WERI-Rb-1 (cell line): ENCODE measurements around the gene SUSD1.

Source experiments
- DNase-seq: peaks from one replicate; pipeline ENCODE4 v3.0.0-alpha.2; 2020
- H3K27ac ChIP-seq: fragments of 250-450 bp; sonication (Bioruptor Pico); 2 replicates; pipeline ENCODE4 v1.5.1; 2020; ENCODE audit warnings: mild to moderate bottlenecking, moderate library complexity
- H3K27me3 ChIP-seq: fragments of 250-450 bp; sonication (Bioruptor Pico); 2 replicates; pipeline ENCODE4 v1.5.1; 2021; ENCODE audit warnings: mild to moderate bottlenecking, low read depth, moderate library complexity; ENCODE audit not compliant: insufficient read depth, severe bottlenecking
- H3K36me3 ChIP-seq: fragments of 250-450 bp; sonication (Bioruptor Pico); 2 replicates; pipeline ENCODE4 v1.5.1; 2020; ENCODE audit warnings: mild to moderate bottlenecking, moderate library complexity
- H3K4me3 ChIP-seq: 2 replicates; pipeline ENCODE4 v1.5.1; 2011; ENCODE audit warnings: low read depth, mild to moderate bottlenecking, control low read depth, low read length
- H3K9me3 ChIP-seq: fragments of 250-450 bp; sonication (Bioruptor Pico); 2 replicates; pipeline ENCODE4 v1.5.1; 2021; ENCODE audit warnings: mild to moderate bottlenecking, moderate library complexity; ENCODE audit not compliant: severe bottlenecking
- TF ChIP-seq, protein P1 (sequence below): IDR thresholded peaks from 2 replicates; pipeline ENCODE4 v1.5.1; 2011; ENCODE audit warnings: low read depth, mild to moderate bottlenecking, control low read depth, inconsistent platforms, low read length

Gene SUSD1

DNA sequence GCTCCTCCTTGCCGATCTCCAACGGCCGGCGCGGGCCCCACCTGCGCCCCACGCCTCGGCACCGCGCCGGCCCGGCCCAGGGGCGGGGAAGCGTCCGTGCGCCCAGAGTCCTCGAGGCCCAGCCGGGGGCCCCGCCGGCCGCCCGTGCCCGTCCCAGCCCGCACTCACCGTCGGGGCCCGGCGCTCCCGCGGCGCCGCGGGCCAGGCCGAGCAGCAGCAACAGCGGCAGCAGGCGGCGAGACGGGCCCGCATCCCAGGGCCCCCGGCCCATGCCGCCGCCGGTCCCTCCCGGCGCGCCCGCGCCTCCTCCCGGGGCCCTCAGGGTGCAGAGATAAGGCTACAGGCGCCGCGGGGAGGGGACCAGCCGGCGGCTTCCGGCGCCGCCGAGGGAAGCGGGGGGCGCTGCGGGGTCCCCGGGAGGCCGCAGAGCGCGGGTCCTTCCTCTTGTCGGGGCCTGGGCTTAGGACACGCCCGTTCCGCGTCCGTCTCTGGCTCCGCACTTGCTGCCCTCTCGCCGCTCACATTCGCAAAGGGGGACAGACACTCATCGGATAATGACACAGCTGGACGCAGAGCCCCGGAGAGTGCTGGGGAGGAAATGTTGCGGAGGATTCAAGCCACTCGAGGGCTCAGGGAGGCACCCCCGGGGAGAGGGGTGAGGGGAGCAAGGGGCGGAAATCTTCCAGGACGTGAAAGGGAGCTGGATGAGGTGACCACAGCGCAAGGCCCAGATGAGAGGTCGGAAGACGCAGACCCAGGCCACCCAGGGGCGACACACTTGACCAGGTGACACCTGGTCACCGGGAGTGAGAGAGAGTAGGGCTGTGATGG, at the start of gene SUSD1:
SUSD1 (minus strand) TSS at position 333 of the 831 bp plus-strand sequence; CDS start at position 271, 62 bp downstream.
- Histone ChIP-seq H3K27me3 (no peaks in the 10 kb centered on the region), H3K27ac (peak within 1 kb of the TSS; percentile 95), H3K36me3 (peaks cover 30% of the 10 kb centered on the region), H3K9me3 (no peaks in the 10 kb centered on the region), H3K4me3 (peak within 1 kb of the TSS; percentile 63)
- peak; percentile 71 for DNase-seq
- TF ChIP-seq, protein P1, sequence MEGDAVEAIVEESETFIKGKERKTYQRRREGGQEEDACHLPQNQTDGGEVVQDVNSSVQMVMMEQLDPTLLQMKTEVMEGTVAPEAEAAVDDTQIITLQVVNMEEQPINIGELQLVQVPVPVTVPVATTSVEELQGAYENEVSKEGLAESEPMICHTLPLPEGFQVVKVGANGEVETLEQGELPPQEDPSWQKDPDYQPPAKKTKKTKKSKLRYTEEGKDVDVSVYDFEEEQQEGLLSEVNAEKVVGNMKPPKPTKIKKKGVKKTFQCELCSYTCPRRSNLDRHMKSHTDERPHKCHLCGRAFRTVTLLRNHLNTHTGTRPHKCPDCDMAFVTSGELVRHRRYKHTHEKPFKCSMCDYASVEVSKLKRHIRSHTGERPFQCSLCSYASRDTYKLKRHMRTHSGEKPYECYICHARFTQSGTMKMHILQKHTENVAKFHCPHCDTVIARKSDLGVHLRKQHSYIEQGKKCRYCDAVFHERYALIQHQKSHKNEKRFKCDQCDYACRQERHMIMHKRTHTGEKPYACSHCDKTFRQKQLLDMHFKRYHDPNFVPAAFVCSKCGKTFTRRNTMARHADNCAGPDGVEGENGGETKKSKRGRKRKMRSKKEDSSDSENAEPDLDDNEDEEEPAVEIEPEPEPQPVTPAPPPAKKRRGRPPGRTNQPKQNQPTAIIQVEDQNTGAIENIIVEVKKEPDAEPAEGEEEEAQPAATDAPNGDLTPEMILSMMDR, result no peak

DNA sequence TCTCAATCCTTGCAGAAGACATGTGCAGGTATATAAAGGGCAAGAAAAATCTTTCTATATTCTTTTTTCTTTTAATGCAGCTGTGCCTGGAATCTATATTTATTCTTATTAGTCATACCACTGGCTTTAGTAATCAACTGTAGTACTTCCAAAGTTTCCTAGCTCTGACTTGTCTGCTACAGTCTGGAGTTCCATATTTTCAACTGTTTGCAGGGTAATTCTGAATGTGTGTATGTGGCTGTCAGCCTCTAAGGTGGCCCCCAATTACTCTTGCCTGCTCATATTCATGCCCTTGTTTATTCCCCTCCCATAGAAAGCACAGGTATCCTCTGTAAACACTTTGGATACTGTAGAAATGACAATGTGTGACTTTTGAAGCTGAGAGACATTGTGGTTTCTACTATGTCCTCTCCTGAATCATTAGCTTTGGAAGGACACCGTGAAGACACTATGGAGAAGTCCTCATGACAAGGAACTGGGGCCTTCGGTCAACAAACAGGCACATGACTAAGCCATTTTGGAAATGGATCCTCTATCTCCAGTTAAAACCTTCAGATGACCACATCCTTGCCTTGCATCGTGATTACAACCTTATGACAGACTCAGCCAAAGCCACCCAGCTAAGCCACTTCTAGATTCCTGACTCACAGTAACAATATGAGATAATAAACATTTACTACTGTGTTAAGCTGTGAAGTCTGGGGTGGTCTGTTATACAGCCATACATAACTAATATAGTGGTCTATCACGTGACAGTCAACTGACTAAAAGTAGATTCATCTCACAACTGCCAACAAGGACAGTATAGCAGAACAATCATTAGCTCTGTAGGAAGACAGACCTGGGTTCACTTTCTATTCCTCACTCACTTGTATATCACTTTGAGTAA, 49.5 kb upstream of the SUSD1 start:
- Histone ChIP-seq H3K27ac (no peak overlapping the region), H3K9me3 (no peaks in the 10 kb centered on the region), H3K4me3 (no peak overlapping the region), H3K36me3 (peaks cover 40% of the 10 kb centered on the region), H3K27me3 (no peaks in the 10 kb centered on the region)
- TF ChIP-seq, protein P1, result no peak
- DNase-seq, result no peak

DNA sequence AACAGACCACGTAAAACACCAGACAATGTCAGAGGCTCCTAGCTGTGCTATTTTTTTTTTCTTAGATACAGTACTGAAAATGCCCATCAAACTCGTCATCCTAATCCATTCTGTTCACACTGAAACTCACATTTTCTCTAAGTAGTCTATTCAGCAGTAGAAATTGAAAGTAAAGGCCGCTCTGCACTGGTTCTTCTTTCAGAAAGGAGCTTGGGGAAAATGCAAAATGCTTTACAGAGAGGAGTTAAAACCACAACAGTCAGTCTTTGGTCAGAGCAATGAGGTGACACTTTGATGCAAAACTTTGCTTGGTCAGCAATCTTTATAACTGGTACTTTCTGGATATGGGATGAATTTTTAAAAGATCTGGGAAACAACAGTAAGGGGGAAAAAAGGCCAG, 43.8 kb upstream of the SUSD1 start:
- TF ChIP-seq, protein P1, result no peak
- Histone ChIP-seq H3K27ac (no peak overlapping the region), H3K9me3 (no peaks in the 10 kb centered on the region), H3K36me3 (peaks cover 10% of the 10 kb centered on the region), H3K27me3 (no peaks in the 10 kb centered on the region), H3K4me3 (no peak overlapping the region)
- no peak for DNase-seq

DNA sequence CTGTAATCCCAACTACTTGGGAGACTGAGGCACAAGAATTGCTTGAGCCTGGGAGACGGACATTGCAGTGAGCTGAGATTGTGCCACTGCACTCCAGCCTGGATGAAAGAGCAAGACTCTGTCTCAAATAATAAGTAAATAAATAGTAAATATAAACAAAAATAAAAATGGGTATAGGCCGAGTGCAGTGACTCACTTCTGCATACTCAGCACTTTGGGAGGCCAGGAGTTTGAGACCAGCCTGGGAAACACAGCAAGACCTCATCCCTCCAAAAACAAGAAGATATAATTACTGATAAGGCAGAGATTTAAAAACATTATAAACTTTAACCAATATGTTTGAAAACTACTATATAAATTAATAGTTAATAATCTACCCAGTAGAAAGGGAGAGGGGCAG, 37.8 kb upstream of the SUSD1 start:
- DNase-seq, result no peak
- no peak overlapping the region for H3K27ac ChIP-seq
- TF ChIP-seq, protein P1, result no peak
- H3K9me3 ChIP-seq, result no peaks in the 10 kb centered on the region
- no peaks in the 10 kb centered on the region; the same call in 1 of the 2 replicates for H3K36me3 ChIP-seq
- no peak overlapping the region for H3K4me3 ChIP-seq
- H3K27me3 ChIP-seq, result no peaks in the 10 kb centered on the region

DNA sequence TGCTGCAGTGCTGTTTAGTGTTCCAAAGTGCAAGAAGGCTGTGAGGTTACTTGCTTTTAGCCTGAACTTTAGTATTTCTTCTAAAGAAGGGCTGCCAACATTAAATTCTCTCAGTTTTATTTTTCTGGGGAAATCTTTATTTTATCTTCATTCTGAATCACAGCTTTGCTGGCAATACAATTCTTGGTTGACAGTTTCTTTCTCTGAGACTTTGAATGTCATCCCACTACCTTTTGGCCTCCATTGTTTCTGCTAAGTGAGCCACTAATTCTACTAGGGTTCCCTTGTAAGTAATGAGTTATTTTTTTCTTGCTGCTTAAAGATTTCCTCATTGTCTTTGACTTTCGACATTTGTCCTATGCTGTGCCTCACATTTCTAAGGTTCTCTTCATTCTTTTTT, 32.4 kb upstream of the SUSD1 start:
- Histone ChIP-seq H3K9me3 (no peaks in the 10 kb centered on the region), H3K4me3 (no peak overlapping the region), H3K27ac (no peak overlapping the region), H3K27me3 (no peaks in the 10 kb centered on the region), H3K36me3 (no peaks in the 10 kb centered on the region)
- DNase-seq, result no peak
- TF ChIP-seq, protein P1, result no peak
